Forelimb muscle (tissue), 1 donor: ENCODE results near the gene TFIP11. TPM values are rescaled to one million over a fixed set of nuclear protein-coding genes. Genes with fewer than 3 reads are reported as not detected.

Experiments used
- DNase-seq: peaks from one replicate; pipeline ENCODE4 v3.0.0-alpha.2; 2013; ENCODE audit warnings: low read depth
- polyA plus RNA-seq: library from polyadenylated mRNA; unstranded; fragments of 120-200 nt; gene quantifications from one replicate; pipeline ENCODE4 v1.2.1, GENCODE V29; 2013; ENCODE audit not compliant: insufficient read length

Gene TFIP11
- polyA plus RNA-seq, 1 donor, result 20.4 TPM

DNA sequence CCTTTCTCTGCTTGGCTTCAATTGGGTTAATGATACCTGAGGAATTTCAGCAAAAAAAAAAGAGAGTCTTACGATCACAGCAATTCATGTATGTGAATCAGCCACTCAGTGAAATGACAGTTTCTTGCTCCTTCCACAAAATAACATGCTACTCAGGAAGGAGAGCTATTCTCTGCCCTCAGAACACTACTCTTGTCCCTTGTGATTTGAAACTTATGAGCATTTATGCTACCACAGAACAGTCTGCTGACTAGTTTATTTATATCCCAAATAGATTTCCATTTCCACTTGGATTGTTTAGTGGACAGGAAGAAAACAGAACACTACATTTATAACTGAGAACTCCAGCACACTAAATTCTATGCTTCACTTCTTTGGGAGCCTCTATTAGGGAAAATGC is 8.5 kb downstream of the TFIP11 start:
- no peak for DNase-seq

DNA sequence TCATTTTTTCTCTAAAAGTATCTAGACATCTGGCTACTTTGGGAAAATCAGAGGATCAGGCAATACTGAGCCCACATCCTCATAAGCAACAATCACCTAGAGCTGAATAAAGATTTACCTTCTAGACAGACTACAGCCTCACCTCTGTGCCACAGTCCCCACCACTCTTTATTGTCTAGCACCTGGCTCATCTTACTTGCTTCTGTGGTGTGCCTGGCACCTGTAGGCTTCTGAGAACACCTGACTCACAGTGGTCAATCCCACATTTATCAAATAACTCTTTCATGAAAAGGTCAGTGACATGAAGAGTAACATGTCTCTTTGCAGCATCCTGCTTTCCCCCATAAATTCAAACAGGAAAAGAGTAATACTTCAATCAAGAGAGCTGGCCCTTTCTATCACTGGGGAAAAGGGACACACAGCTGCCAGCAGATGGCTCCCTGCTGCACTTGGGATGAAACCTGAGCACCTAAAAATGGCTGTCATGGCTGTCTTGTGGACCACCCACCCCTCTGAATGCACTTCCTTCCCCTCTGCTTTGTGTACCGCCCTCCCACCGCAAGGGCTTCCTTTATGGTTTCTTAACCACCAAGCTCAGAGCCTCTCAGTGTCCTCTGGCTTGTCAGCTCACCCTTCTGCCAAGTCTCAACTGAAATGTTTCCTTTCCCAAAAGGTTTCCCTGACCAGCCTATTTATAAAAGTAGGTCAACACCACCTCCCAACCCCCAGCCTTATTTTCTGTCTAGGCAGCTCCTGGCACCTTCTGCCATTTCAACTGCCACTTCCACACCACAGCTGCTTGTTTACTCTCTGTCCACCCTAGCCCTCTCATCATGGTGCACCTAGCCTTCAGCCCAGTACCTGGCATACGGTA is 9.3 kb downstream of the TFIP11 start:
- no peak for DNase-seq

DNA sequence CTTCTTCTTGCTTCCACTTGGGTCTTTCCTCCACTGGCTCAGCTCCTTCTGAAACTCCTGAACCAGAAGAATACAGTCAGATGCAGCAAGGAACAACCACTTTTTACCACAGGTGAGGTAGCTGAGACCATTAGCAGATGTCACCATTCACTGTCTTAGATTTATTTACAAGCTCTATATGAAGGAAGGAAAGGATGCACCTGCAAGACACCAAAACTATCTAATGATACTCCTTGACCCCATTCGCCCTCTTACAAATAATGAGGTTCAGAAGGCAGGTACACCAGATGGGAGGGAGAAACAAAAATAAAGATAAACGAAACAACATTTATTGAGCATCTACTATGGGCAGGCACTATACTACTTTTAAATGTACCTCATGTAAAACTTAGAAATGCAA is 10.3 kb downstream of the TFIP11 start:
- no peak for DNase-seq

DNA sequence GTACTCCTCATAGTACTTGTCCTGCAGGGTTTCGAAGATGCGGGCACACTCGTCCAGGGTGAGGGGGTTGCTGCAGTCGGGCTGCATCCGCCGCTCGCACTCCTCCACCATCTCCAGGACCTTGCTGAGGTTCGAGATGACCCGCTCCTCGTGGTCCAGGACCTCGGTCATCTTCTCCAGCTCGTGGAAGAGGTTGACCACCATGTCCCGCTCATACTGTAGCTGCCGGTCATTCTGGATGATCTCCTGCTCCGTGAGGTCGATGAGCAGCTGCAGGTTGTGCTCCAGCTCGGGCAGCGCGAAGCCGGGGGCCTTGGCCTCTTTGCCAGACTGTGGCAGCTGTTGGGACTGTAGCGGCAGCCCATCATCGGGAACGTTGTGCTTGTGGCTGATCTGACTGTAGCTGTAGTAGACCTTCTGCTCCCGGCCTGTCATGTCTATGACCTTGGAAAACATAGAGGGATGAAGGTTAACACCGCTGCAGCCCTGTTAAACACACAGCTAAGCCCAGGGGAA is 13.0 kb downstream of the TFIP11 start:
- no peak for DNase-seq

DNA sequence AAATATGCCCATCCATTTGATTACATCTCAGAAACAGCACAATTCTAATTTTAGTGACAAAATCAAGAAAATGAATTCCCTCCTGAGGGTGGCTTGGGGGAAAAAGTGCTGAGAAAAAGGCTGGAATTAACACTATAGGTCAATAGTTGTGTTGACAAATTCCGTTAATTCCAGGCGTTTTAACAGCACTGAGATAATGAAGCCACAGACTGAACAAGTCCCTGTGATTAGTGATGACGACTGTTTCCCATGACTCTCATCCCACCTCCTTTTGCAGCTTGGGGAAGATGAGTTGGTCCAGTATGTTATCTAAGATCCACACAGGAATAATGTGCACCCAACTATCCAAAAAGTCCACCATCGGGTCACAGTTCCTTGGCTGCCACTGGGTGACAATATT is 15.8 kb downstream of the TFIP11 start:
- no peak for DNase-seq

DNA sequence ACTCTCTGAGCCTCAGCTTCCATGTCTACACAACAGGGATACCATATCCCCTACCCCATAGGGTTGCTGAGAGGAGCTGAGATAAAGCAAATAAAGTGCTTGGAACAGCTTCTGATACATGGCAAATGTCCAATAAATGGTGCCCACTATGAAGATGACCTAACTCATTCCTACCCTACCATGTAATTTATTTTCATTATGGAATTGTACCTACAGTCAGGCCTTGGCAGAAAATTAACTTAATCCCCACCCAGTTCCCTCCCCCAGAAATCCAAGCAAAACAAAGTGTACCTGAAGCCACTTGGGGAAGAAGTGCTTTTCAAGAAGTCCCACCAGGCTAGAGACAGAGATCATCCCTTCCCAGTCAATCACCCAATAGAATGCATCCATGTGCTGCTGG is 17.8 kb downstream of the TFIP11 start:
- DNase-seq, result no peak

DNA sequence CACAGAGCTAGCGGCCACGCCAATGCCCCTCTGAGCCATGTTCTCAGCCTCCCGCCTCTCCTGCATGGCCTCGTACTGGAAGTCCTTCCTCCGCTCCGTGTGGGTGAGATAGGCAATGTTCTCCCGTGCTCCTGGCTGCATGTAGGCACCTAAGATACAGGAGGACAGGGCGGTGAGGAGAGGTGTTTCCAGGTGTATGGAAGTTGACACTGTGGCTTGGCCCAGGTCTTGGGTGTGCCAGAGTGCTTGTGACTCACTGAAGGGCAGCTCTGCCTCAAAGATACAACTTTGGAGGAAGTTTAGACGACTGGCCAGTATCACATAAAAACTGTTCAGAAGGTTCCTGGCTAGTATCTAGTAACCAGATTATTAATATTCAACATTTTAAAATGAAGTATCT is 20.1 kb downstream of the TFIP11 start:
- no peak for DNase-seq

DNA sequence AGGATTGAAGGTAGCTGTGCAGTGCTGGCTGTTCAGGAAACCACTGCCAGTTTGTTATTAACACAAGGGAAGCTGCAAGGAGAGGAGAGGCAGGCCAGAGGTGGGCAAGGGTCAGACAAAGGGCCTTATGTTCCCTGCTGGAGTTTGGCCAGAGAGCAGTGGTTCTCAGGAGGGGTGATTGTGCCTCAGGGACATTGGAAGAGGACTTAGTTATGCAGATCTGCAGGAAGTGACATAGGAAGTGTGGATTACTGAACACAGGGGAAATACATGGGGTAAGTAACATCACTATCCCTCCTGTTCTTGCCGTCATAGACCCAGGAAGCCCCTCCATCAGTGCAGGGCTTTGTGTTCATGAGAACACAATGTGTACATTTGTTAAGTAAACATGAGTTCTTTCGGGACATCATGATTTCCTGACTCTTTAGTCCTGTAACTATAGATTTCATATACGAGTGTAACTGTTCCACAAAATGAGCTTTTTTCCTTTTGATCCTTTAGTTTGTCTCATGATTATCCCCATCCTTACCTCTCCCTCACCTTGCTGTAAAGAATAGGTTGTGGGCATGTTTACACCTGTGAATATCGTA is 22.7 kb downstream of the TFIP11 start:
- no peak for DNase-seq

DNA sequence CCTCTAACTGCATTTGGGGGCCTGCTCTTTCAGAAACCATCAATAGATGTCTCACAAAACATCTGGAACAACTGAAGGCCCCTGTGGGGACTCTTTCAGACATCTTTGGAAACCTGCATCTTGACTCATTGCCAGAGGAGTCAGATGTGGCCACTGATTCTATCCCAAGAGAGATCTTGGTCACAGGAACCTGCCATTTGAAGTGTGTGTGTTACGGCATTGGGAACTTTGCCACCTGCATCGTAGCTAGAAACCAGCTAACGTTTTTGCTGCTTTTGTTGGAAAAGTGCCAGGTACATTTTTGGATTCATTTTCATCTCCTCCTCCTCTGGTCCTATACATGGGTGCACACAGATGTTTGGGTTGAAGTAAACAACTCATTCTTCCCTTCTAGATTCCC is 24.3 kb downstream of the TFIP11 start:
- DNase-seq, result no peak

DNA sequence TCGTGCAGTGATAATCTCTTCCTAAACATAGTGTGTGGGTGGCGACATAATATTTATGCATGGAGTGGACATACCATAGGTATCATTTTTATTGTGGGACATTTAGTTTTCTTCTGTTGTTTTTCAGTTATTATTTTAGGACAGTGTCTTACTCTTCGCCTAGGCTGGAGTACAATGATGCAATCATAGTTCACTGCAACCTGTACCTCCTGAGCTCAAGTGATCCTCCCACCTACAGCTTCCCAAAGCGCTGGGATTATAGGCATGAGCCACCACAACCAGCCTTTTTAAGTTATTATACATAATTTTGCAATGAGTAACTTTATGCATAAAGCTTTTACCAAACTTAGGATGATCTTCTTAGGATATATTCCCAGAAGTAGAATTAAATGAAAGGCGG is 25.9 kb downstream of the TFIP11 start:
- no peak for DNase-seq

DNA sequence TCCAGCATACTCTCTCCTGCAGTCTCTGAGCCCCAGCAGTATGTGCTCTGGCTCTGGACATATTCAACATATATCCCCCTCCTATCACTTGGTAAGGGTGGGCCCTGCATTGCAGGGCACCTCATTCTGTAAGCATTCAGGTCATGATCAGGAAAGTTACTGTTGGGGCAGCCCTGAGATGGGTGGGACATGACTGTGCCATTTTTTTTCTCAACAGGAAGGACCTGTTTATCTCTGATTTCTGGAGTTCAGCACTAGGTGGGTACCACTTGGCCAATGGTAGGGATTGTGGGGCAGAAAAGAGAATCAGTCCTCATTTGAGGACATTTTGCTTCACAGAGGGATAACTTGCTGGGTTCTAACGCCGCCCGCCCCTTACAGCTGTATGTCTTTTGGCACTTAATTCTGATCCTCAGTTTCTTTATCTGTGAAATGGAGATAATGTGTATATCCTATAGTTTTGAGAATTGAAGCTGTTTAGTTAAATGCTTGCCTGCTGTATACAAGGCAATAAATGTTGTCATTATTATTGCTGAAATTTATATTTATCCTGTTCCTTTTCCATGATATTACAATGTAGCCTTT is 26.4 kb downstream of the TFIP11 start:
- no peak for DNase-seq

DNA sequence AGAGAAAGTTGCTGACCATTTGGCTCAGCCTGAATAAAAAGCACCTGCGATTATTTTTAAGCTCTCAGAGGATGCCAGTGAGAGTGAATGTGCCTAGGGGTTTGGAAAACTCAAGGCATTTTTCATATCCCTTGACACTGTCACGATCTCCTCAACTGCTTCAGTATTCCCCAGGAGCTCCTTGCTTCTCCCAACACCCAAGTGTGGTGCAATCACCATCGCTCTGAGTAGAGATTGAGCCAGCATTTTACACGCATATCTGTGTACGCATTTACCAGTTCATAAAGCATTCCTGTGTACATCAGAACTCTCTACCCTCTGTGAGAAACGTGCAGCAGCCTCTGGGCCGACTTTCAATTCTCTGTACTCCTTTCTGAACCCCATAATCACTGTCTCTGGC is 27.3 kb downstream of the TFIP11 start:
- no peak for DNase-seq

DNA sequence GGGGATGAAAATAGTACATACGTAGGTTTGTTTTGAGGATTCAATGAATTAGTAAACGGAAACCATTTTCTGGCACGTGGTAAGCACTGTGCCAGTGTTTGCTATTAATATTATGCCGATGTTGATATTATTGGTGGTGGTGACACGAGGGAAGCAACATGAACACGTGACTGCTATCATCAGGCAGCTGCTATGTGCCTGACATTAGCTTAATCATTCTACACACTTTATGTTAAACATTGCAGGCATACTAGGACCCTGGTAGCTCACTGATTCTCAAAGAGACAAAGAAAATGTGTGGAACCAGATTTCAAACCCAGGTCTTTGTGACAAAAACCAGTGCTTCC is 27.9 kb downstream of the TFIP11 start:
- DNase-seq, result no peak

DNA sequence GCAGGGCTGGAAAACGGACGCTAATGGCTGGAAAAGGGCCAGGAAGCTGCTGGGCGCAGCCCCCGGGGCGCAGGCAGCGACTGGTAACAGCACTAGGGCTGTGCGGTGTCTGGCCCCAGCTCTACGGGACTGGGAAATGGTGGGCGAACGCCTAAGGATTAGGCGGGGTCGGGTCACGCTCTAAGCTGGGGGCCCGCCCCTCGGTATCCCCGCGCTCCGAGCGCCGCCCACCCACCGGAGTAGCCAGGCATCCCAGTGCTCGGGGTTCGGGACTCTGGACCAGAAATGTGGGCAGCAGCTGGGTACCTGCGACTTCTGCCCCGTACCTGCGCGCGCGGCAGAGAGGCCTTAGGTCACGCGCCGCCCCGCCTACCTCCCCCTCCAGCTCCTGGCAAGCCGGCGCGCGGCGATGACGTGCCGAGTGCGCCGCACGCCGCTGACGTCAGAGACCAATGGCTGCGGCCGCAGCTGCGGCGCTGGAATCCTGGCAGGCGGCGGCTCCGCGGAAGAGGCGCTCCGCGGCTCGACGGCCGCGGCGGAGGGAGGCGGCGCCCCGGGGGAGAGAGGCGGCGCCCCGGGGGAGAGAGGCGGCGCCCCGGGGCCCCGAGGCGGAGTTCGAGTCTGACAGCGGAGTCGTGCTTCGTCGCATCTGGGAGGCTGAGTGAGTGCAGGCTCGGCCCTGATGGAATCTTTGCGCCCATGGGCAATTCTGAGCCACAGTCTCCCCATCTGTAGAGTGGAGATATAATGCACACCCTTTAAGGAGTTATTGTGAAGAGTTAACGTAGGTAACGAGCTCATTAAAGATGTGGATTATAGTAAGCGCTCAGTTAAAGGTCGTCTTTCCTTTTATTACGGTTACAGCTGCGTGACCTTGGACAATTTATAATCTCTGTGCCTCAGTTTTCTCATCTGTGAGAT is 28.6 kb downstream of the TFIP11 start, which contains the start of the genes HPS4 and SRRD:
TSS of gene HPS4 (minus strand) at position 345 of the 921 bp plus-strand sequence. CDS start 2,021 bp downstream, outside the sequence.
TSS of gene SRRD (plus strand) at position 439 of the 921 bp plus-strand sequence. CDS start at position 453, 14 bp downstream.
- DNase-seq, result peak; percentile 75

DNA sequence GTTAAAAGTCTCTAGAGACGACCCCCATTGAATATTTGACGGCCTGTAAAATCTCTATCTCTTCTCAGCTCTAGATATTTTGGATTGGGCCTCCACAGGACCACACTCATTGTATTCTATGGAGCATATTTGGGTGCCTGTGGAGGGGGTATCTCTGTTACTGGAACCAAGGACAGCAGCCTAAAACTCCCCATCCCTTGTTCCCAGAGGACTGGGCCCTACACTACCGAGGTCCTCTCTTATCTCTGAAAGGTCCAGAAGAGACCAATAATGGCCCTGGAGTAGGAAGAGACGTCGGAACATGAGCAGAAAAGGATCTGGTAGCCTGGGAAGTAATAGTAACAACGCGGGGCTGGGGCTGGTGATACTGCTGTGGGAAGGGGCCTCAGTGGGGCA is 29.2 kb downstream of the TFIP11 start:
- DNase-seq, result no peak

DNA sequence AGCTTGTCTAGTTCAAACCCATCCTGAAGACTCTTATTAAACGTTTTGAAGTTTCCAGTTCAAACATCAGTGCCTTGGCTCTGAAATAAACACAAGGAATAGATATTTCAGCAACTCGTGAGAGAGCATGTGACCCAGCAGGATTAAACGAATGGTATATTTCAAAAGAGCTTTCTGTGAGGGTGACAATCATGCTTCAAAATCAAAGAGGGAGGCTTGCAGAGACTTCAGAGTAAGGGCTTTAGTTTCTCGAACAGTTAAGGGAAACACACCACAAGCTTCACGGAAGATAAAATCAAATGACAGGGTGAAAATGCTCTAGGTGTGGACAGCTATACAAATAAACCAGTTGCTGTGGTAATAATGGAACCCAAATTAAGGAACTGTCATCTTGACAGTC is 30.1 kb downstream of the TFIP11 start:
- DNase-seq, result no peak

DNA sequence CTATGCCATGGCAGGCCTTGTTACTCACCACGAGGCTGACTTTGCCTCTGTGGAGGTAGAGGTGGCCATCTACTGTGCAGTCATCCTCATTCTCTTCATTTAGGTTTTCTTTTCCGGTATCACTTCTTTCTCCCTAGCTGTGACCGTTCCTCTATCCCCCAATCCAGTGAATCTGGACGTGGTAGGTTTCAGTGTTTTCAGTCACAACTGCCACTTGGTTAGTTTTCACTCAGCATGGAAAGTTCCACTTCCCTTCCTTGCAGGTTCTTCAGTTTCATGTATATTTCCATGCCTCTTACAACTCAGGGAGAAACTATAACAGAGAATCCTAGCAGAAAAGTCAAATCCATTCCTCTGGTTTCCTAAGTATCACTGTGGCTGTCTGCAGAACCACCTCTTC is 30.6 kb downstream of the TFIP11 start:
- DNase-seq, result no peak

DNA sequence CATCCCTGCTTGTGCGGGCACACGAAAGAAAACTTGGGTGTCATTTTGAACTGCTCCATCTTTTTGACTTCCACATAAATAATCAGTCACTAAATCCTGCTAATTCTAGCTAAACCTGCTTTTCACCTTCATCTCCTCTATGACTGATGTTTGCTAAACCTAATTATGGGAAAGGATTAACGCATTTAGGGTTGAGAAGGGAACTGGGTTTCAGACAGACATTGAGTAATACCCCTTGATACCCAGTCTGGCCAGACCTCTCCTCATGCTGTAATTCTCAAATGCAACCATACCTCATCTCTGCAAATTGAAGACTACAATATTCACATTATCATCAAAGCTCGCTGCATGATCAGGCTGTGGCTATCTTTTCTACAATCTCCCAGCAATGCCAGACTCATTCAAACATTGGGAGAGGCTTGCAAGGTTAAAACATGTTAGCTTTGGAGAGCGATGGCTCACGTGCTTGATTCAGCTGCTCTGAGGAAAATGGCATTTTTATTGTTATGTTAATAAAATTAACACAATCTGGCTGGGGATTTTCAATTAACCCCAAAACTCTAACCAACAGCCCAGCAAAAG is 31.1 kb downstream of the TFIP11 start:
- no peak for DNase-seq

DNA sequence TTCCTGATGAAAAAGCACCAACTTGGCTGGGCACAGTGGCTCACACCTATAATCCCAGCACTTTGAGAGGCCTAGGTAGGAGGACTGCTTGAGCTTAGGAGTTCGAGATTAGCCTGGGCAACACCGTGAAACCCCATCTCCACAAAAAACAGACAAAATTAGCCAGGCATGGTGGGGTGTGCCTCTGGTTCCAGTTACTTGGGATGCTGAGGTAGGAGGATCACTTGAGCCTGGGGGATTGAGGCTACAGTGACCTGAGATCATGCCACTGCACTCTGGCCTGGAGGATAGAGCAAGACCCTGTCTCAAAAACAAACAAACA is 31.7 kb downstream of the TFIP11 start:
- DNase-seq, result no peak

DNA sequence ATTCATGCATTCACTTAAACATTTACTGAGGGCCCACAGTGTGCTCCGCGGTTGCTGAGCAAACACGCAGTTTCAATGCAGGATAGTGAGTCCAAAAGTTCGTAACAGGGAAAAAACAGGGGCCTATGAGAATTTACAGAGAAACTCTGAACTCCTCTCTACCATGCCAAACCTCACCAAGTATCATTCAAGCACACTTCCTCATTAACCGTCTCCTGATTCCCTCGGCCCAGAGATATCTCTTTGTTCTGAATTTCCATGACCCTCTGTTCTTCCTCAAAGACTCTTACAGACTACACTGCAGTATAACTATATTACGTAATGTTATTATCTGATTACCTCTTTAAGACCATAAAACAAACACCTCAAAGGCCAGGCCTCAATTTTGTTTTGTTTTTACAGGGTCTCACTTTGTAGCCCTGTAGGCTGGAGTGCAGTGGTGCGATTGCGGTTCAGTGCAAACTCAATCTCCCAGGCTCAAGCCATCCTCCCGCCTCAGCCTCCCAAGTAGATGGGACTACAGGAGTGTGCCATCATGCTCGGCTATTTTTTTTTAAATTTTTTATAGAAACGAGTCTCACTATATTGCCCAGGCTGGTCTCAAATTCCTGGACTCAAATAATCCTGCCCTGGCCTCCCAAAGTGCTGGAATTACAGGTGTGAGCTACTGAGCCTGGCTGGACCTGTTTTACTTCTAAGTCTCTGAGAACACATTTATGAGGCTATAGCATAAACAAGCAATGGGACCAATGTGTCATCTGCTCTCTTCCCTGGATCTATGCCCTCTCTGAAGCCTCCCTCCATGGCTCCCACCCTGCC is 32.3 kb downstream of the TFIP11 start:
- no peak for DNase-seq
